Panc1 (cell line): Measurements from ENCODE around the gene PRKACA. TPM values are rescaled to one million over a fixed set of nuclear protein-coding genes. Genes with fewer than 3 reads are reported as not detected.
A peak's percentile ranks its signal among the peaks of the same experiment; 100 is the strongest.

Source experiments
- ATAC-seq: fragments of 200-7000 bp; cut with Tn5 transposase; 2 replicates; pipeline ENCODE4 v1.9.1; 2020; ENCODE audit warnings: mild to moderate bottlenecking, moderate library complexity
- BruUV-seq: library from RNA; stranded (reverse); fragments of 400-500 nt; replicated peaks from 2 replicates; lab custom pipeline; 2021; lab: Mats Ljungman, UMichigan
- CTCF ChIA-PET: fragments of 300-600 bp; sonication (Branson Sonifier 250); formaldehyde crosslinking; loops from one replicate; lab custom pipeline; 2022; ENCODE audit warnings: antibody characterized with exemption; lab: Charles Lee
- POLR2A ChIA-PET: fragments of 300-600 bp; sonication (Branson Sonifier 250); formaldehyde crosslinking; loops from one replicate; lab custom pipeline; 2022; ENCODE audit warnings: antibody characterized with exemption; lab: Charles Lee
- DNase-seq: peaks from one replicate; pipeline ENCODE4 v3.0.0-alpha.2; 2010; ENCODE audit warnings: low read depth, low spot score
- H3K27ac ChIP-seq: 2 replicates; pipeline ENCODE4 v1.5.1; 2011; ENCODE audit warnings: mild to moderate bottlenecking, low read length, inconsistent platforms
- H3K27me3 ChIP-seq: fragments of 200-500 bp; sonication (Bioruptor generic); 2 replicates; pipeline ENCODE4 v1.6.0; 2014; ENCODE audit warnings: low read length, inconsistent platforms; ENCODE audit not compliant: control insufficient read depth, insufficient read depth
- H3K36me3 ChIP-seq: fragments of 200-500 bp; sonication (Bioruptor generic); 2 replicates; pipeline ENCODE4 v1.5.1; 2014; ENCODE audit warnings: inconsistent platforms, mild to moderate bottlenecking, low read length, moderate library complexity; ENCODE audit not compliant: control insufficient read depth, insufficient read depth
- H3K4me1 ChIP-seq: 2 replicates; pipeline ENCODE4 v1.5.1; 2011; ENCODE audit warnings: inconsistent platforms, mild to moderate bottlenecking, low read length, moderate library complexity; ENCODE audit not compliant: control insufficient read depth, insufficient read depth
- H3K4me3 ChIP-seq, 2 experiments: 2 replicates each; pipeline ENCODE4 v1.5.1; 2011 to 2012; ENCODE audit warnings: low read depth in 2 of 2, low read length in 2 of 2, mild to moderate bottlenecking in 2 of 2, inconsistent platforms in 1 of 2, moderate library complexity in 1 of 2
- H3K9me3 ChIP-seq: fragments of 200-500 bp; sonication (Bioruptor generic); 2 replicates; pipeline ENCODE4 v1.5.1; 2014; ENCODE audit warnings: low read depth, mild to moderate bottlenecking, inconsistent platforms, low read length, moderate library complexity; ENCODE audit not compliant: control insufficient read depth, insufficient read depth
- CTCF ChIP-seq: fragments of 450-650 bp; IDR thresholded peaks from 2 replicates; pipeline ENCODE4 v1.5.1; 2017; ENCODE audit warnings: mild to moderate bottlenecking
- POLR2AphosphoS5 ChIP-seq: IDR thresholded peaks from 2 replicates; pipeline ENCODE4 v1.6.1; 2012; ENCODE audit warnings: mild to moderate bottlenecking, low read depth, low read length, moderate library complexity
- REST ChIP-seq, 2 experiments: IDR thresholded peaks; 2 replicates each; pipeline ENCODE4 v1.6.1; 2011 to 2012; ENCODE audit warnings: low read depth in 2 of 2, control low read depth in 1 of 2, low read length in 1 of 2, mild to moderate bottlenecking in 1 of 2, moderate library complexity in 1 of 2; ENCODE audit not compliant: insufficient read depth in 1 of 2
- SIN3A ChIP-seq: IDR thresholded peaks from 2 replicates; pipeline ENCODE4 v1.6.1; 2012; ENCODE audit warnings: low read depth, mild to moderate bottlenecking, low read length, moderate library complexity, borderline replicate concordance; ENCODE audit not compliant: insufficient read depth
- TCF7L2 ChIP-seq: IDR thresholded peaks from 2 replicates; pipeline ENCODE4 v1.6.1; 2011; ENCODE audit warnings: mild to moderate bottlenecking, low read depth, low read length, inconsistent platforms
- in situ Hi-C: cut with HindIII; loops from 2 replicates; pipeline ENCODE4 v1.10.0; 2016; ENCODE audit warnings: low sequenced_read_pairs, low pct_unique_long_range_greater_than_20kb
- intact Hi-C: fragments of 100-400 bp; cut with micrococcal nuclease; formaldehyde crosslinking; loops from one replicate; pipeline ENCODE4 v1.10.0; 2022; ENCODE audit not compliant: unreplicated experiment
- total RNA-seq: library from RNA; stranded (reverse); gene quantifications from one replicate; pipeline ENCODE4 v1.2.1, GENCODE V29; 2021; ENCODE audit not compliant: unreplicated experiment

The PRKACA gene
- total RNA-seq, 1 experiment from 2014 or later = 70.8 TPM

- BruUV-seq = no TSS peak
- Histone ChIP-seq H3K36me3 (no peaks in the 10 kb centered on the region), H3K9me3 (no peaks in the 10 kb centered on the region), H3K4me3 (peak overlapping the region; percentile 38 to 56), H3K4me1 (peaks cover 30% of the 10 kb centered on the region), H3K27me3 (no peaks in the 10 kb centered on the region), H3K27ac (peak overlapping the region; percentile 92)
- POLR2A ChIA-PET = no interaction called here
- CTCF ChIA-PET = interaction anchor here (0.8 kb wide), 1 partner anchor 30 kb away, joined by 12 read pairs; no protein-coding TSS in a partner anchor
- DNase-seq = no peak
- ATAC-seq = no peak; the same call in 1 of the 2 replicates
- in situ Hi-C loops (no loop called here), intact Hi-C loops (no loop called here)
- TF ChIP-seq SIN3A = 0 out of 2 replicates have a peak, but pooled peaks have one; percentile 47
- TF ChIP-seq CTCF = no peak
- TF ChIP-seq POLR2AphosphoS5 = peak; percentile 25; the same call in 1 of the 2 replicates
- no peak for TF ChIP-seq REST (IDR thresholded peaks at IDR 0.05; ENCODE audit: insufficient read depth in 1 of 2, low read depth in 2 of 2, low read length in 1 of 2)
- TF ChIP-seq TCF7L2 = no peak
Observed at GRCh38 chr19:14118165-14119051, 846 bp upstream of the PRKACA start.

GRCh38 chr19:14116918-14117578 lies 514 bp downstream of the PRKACA start:
- BruUV-seq = no TSS peak
- ChIA-PET POLR2A (interaction anchor here (0.6 kb wide), 1 partner anchor 18 kb away, joined by 7 read pairs; no protein-coding TSS in a partner anchor), CTCF (interaction anchor here (0.6 kb wide), 1 partner anchor 170 kb away, joined by 5 read pairs; no protein-coding TSS in a partner anchor)
- H3K27me3 ChIP-seq = no peaks in the 10 kb centered on the region
- DNase-seq (no peak), ATAC-seq (no peak)
- in situ Hi-C loops = no loop called here
- H3K27ac ChIP-seq = peak overlapping the region; percentile 68
- H3K4me3 ChIP-seq = peak overlapping the region; percentile 62 to 65
- no peaks in the 10 kb centered on the region for H3K36me3 ChIP-seq
- TF ChIP-seq SIN3A (no peak; the same call in 1 of the 2 replicates), REST (IDR thresholded peaks at IDR 0.05; ENCODE audit: insufficient read depth in 1 of 2, low read depth in 2 of 2, low read length in 1 of 2) (no peak), CTCF (no peak), POLR2AphosphoS5 (no peak), TCF7L2 (no peak)
- H3K9me3 ChIP-seq = no peaks in the 10 kb centered on the region
- intact Hi-C loops = no loop called here
- H3K4me1 ChIP-seq = peaks cover 42% of the 10 kb centered on the region
